ENCODE data around the gene TRIM38.

Gene TRIM38

DNA sequence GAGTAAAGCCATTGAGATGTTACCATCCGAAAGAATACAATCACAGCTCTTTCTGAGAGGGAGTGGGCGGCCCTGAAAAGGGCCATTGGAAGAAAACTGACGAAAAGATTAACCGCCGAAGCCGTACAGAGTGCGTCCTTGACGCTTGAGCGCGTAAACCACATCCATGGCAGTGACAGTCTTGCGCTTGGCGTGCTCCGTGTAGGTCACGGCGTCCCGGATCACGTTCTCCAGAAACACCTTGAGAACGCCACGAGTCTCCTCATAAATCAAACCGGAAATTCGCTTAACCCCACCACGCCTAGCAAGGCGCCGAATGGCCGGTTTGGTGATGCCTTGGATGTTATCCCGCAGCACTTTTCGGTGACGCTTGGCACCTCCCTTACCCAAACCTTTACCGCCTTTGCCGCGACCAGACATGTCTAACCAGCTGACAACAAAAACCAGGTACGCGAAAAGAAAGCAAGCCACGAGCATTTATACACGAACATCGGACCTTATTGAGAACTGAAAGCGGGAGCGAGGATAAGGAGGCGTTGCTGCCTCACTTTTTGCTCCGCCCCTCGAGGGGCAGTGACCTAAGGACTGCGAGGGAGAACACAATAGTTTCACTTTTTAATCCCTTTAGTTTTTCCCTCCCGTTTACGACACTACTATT, 64.4 kb downstream of the TRIM38 start:
- peak; percentile 73 for DNase-seq (ENCODE audit: low spot score)

DNA sequence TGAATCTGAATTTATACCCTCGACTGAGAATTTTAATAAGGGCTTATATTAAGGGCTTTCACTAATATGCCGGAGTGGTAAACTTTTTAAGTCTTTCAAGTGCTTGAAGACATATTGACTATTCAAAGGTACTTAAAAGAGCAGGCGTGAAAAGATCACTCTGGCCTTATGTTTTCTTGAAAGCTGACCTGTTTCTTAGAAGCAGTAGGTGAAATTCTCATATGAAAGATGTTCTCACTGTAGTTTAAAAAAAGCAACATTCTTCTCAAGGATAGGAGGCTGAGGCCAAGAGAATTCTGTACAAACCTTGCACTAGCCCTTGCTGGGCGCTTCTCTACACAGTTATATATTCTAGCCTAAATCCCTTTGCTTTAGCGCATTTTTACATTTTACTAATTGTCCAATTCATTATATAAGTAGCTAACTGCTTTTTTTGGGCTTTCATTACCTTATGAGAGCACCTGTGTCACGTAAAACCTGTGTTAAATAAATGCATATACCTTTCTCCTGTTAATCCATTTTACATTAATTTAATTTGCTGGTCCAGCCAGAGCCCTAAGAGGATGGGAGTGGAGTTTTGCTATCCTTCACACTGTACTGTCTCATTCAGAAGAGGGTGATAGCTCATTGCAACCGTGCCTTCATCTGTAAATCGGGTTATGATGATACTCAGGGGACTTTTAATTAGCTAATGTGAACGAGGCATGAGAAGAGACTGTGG, 65.0 kb downstream of the TRIM38 start:
- DNase-seq (ENCODE audit: low spot score): no peak

DNA sequence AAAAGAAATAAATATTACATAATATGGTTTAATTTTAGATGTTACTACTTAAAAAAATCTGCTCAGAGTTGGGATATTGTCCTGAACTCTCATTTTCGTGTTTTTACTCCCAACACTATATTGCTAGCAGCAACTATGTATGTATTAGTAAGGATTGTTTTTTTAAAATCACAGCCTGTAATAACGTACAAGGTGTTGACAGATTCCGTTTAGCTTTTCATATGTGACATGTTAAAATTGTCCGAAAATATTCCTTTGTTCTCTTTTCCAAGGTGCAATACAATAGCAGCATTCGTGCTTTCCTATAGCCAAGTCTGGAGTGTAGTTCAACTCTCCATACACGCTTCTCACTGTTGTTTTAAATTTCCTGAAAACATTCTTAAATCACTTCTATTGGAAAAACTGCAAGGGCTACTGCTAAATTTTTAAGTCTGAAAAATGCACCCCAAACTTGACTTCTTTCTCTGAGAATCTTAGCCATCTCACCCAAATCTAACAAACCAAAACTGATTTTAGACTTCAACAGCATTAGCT, 65.7 kb downstream of the TRIM38 start:
- DNase-seq (ENCODE audit: low spot score): no peak

- no peak for DNase-seq (ENCODE audit: low spot score)
These were observed 66.4 kb downstream of the TRIM38 start for GRCh38 chr6:26028746-26029569.

DNA sequence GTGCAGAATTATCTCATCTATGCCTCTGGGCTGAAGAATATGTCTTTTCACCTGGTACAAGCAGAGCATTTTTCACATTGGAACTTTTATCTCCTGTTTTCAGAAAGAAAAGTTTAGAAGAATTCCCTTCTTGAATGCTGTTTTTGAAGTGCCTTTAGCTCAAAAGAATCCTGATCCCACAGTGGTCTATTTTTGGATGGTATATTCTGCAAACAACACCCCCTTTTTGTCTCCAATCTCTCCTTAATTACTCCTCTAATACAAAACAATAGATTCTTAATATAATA, 66.9 kb downstream of the TRIM38 start:
- DNase-seq (ENCODE audit: low spot score): no peak

DNA sequence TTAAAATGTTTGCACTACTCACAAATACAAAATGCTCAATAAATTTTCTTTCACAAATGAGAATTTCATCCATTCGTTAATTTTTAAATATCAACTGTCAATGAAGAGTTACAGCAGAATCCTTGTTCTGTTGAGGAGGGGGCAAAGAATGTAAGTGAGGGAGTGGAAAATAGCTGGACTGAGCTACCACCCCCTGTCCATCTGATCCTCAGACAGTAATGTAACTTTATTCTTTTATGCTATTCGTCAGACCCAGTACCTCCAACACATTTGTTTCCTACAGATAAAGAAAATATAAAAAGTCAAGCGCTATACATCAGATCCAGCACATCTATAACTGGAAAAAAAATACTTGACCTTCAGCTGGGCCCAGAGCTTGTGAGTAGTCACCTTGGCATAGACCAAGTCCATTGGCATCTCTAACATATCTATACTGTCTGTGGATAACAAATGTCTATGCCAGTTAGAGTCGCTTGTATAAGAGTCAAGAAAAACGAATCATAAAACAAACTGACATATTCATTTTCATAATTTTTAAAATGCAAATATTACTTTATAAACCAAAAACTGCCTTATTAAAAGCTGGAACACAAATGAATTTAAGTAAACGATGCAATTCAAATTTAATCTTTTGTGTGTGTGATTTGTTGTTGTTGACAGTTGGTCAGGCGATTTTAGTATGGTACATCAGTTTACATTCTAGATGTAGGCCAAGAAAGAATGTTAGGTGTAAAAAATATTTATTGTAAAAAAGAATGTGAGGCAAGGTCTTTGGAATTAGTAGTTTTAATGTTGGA, 67.5 kb downstream of the TRIM38 start:
- no peak for DNase-seq (ENCODE audit: low spot score)

DNA sequence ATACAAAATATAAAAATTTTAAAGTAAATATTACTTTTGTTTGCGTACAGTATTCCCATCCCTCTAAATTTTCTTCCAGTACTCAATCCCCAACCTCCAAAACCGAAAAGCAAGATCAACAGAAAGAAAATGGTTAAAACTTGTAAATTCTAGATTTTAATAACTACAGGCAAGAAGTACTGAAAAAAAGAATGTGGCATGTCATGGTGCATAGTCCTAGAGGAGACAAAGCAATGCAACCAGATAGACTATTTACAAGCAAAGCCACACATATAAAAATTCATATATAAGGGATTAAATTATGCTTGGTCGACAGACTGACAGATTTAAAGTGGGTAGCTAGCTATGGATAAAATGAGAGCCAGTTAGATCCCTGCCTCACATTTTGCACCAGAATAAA, 68.1 kb downstream of the TRIM38 start:
- DNase-seq (ENCODE audit: low spot score): no peak

DNA sequence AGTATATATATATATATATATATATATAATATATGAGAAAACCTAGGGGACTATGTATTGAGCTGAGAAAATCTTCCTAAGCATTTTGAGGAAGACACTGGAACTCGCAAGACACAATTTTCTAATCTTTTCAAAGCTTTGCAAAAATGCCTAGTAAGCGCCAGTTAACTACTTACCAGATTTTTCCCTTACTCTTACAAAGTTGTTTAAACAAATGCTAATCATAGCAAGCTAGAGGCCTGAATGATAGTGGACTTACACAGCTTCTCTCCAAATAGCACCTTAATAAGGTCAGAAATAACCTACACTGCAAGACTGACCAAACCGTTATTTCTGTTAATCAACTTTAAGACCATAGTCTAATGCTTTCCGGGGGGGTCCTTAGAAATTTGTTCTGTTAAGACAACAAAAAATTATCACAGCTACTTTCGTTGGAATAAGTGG, 68.6 kb downstream of the TRIM38 start:
- no peak for DNase-seq (ENCODE audit: low spot score)

GRCh38 chr6:26031595-26032339, 69.2 kb downstream of the TRIM38 start:
- peak; percentile 94 for DNase-seq (ENCODE audit: low spot score)

DNA sequence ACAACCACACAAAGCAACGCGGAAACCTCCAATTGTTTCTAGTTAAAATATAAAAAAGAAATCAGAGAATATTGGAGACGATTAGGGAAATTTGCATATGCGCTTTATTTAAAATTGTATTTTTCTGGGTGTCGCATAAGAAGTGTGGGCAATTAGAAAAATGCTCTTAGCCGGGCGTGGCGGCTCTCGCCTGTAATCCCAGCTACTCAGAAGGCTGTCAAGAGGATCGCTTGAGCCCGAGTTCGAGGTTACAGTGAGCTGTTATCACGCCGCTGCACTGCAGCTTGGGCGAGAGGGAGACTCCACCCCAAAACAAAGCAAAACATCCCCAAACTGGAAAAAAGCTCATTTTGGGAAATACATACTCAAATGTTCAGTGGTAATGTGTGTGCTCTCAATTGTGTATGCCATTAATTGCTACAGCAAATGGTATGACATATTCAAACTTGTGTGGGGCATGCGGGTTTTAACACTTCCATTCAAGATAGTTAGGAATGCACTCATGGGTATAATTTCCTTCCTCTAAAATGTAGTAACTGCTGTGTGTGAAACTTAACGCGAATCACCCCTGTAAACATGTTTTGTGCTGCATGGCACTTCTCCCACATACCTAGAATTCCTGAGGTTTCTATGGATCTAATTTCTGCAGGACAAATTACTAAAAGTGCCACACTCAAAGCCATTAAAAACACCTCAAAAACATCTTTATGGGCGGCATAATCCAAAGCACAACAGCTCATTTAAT, 69.9 kb downstream of the TRIM38 start:
- peak; percentile 30 for DNase-seq (ENCODE audit: low spot score)

GRCh38 chr6:26033085-26033940, 70.7 kb downstream of the TRIM38 start:
- DNase-seq (ENCODE audit: low spot score): peak; percentile 90

DNA sequence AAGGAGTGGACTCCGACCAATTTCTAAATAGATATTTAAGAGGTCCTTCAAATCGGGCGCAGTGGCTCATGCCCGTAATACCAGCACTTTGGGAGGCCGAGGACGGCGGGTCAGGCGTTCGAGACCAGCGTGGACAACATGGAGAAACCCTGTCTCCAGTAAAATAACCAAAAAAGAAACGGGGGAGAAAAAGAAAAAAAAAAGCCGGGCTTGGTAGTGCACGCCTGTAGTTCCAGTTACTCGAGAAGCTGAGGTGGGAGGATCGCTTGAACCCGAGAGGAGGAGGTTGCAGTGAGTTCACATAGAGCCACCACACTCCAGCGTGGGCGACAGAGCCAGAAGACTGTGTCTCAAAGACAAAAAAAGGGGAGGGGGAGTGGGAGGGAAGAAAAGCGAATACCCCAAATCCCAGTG, 71.3 kb downstream of the TRIM38 start:
- no peak for DNase-seq (ENCODE audit: low spot score)

DNA sequence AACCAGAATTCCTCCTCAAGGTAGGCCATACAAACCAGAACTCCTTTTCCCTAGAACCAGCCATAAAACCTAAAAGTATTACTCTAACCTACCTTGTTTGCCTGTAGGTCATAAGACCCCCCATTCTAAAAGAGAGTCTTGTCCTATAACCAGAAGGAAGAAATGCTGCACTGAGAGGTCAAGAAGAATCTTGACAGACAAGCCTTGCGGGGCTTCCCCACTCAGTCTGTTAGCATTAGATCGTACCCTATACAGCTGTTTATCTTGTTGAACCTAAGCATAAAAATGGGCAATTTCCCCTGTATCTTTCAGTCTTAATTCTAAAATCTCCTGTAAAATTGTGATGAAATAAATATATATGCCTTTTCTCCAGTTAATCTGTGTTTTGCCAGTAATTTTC, 72.3 kb downstream of the TRIM38 start:
- no peak for DNase-seq (ENCODE audit: low spot score)

Data from germinal center (tissue), 1 donor.